GM21717 (cell line): ENCODE measurements around the gene MS4A4A.

Experiments used
- ATAC-seq: cut with Tn5 transposase; IDR thresholded peaks from one replicate; pipeline ENCODE4 v1.9.1; 2021; ENCODE audit warnings: mild to moderate bottlenecking, moderate library complexity; ENCODE audit not compliant: unreplicated experiment

Gene MS4A4A

GRCh38 chr11:60347084-60347797 lies 66.8 kb downstream of the MS4A4A start:
- ATAC-seq, result peak; percentile 50

- no peak for ATAC-seq
Measured at GRCh38 chr11:60348116-60348515, 67.7 kb downstream of the MS4A4A start.

GRCh38 chr11:60349990-60350389 lies 69.5 kb downstream of the MS4A4A start:
- no peak for ATAC-seq

- ATAC-seq, result no peak
Measured at GRCh38 chr11:60357771-60358170, 77.3 kb downstream of the MS4A4A start.
